SK-N-SH (cell line): ENCODE data around the gene ZNF236.

ENCODE experiments used
- CTCF ChIP-seq: fragments of 200-600 bp; sonication (generic); IDR thresholded peaks from 2 replicates; pipeline ENCODE4 v1.6.1; 2017; ENCODE audit warnings: antibody characterized with exemption, mild to moderate bottlenecking, moderate library complexity
- ELF1 ChIP-seq: IDR thresholded peaks from 2 replicates; pipeline ENCODE4 v1.4.0; 2012
- EZH2phosphoT487 ChIP-seq: fragments of 200-600 bp; sonication (generic); IDR thresholded peaks from 2 replicates; pipeline ENCODE4 v1.6.1; 2017; ENCODE audit warnings: low read depth, mixed run types, mild to moderate bottlenecking, antibody characterized with exemption, moderate library complexity, borderline replicate concordance
- RAD21 ChIP-seq: IDR thresholded peaks from 2 replicates; pipeline ENCODE4 v1.6.1; 2012; ENCODE audit warnings: mild to moderate bottlenecking, low read length

DNA sequence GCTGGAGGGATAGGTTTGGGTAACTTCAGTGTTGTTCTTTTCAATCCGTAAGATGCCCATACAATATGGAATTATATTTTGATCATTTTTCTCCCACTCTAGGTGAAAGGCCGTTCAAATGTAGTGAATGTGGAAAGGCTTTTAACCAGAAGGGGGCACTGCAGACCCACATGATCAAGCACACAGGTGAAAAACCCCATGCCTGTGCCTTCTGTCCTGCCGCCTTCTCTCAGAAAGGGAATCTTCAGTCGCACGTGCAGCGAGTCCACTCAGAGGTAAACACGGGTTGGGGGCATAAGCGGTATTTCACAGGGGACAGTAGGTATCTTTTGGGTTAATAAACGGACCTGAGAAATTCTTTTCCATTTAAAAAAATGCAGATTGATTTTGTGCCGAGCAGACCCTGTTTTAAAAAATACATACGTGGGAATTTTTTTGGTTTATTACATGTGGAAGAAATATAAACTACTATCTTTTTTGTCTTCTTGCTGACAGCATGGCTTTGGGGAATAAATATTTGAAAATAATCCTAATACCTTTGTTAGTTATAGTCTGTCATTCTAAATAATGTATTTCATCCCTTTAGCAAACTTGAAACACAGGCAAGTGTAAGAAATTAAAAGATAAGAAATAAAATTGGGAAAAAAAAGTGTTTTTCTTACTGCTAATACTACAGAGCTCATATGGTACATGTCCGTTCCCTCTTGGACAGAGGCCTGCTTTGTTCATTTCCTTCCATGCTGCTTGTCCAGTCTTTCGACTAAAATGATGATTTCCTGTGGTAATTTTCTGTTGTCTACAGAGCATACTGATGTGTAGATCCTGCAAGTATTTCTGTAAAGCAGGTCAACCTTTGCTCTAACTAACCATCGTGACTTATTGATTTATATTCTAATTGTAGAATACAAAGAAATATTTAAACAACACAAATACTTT, 53.3 kb downstream of the ZNF236 start:
- TF ChIP-seq CTCF (peak; percentile 74), ELF1 (no peak), EZH2phosphoT487 (no peak), RAD21 (peak; percentile 70)
